HG02798 (cell line): ENCODE results near the gene PLVAP.
"Not testable (repeated sequence)": the region's sequence is repeated elsewhere in the genome, so short reads cannot be mapped to it uniquely, and the experiment has no call there.

ENCODE experiments used
- ATAC-seq: cut with Tn5 transposase; IDR thresholded peaks from one replicate; pipeline ENCODE4 v1.9.1; 2021; ENCODE audit warnings: mild to moderate bottlenecking; ENCODE audit not compliant: unreplicated experiment, poor library complexity

PLVAP gene

GRCh38 chr19:17402982-17403855 is 26.1 kb upstream of the PLVAP start:
- ATAC-seq, result no peak

DNA sequence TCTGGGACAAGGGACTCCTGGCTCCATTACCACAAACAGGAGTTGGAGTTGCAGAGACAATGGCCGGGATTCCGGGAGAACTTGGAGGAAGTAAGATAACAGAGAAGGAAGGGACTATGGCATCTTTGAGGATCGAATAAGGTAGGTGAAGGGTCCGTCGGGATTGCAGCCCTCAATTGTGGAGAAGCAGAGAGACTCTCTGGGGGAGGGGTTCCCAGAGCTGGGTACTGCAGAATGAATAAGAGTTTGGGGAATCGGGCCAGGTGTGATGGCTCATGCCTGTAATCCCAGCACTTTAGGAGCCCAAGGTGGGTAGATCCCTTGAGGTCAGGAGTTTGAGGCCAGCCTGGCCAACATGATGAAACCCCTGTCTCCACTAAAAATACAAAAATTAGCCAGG is 24.5 kb upstream of the PLVAP start:
- ATAC-seq, result no peak

GRCh38 chr19:17398902-17399527 is 21.9 kb upstream of the PLVAP start:
- ATAC-seq, result no peak

DNA sequence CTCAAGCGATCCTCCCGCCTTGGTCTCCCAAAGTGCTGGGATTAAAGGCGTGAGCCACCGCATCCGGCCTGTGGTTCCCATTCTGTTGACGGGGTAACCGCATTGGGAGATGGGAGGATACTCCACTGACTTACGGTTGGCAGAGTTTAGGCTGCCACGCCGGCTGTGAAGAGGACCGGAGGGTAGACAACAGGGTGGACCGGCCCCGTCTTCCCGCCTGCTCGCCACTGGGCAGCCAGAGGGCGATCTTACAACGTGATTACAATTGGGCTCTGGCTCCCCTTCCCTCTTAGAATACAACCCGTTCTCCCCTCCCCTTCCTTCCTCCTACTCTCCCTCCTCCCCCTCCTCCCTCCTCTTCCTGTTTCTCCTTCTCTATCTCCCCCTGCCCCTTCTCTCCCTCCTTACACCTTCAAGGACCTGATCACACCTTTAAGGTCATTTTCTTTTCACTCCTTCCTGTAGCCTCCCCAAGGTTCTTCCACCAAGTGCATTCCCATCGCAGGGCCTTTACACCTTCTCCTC is 17.8 kb upstream of the PLVAP start:
- no peak for ATAC-seq

GRCh38 chr19:17393914-17394313 is 16.8 kb upstream of the PLVAP start, which contains the start of gene CCDC194:
TSS of gene CCDC194 (minus strand) at chr19:17394196. CDS start at chr19:17394158, 38 bp downstream.
- no peak for ATAC-seq

DNA sequence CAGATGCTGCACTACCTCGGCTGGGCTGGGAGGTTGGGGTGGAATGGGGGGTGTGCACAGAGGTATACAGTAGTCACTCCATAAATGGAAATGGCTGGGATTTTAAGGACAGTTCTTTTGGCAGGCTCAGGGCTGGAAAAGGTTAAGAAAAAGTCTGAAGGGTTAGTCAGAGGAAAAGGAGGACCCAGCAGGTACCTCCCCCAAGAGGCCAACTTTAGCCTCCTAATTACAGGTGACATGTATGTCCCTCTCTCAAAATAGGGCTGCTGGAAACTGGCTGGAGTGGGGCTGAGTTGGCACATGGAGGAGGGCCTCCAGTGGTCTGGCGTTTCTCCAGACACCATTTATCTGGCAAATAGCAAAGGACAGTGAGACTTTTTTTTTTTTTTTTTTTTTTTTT is 15.9 kb upstream of the PLVAP start:
- no peak for ATAC-seq

- ATAC-seq, result no peak
Measured at GRCh38 chr19:17391371-17392151, 14.4 kb upstream of the PLVAP start.

- ATAC-seq, result peak; percentile 95
Measured at GRCh38 chr19:17390665-17391370, 13.7 kb upstream of the PLVAP start.

- no peak for ATAC-seq
Measured at GRCh38 chr19:17389957-17390664, 13.0 kb upstream of the PLVAP start.

DNA sequence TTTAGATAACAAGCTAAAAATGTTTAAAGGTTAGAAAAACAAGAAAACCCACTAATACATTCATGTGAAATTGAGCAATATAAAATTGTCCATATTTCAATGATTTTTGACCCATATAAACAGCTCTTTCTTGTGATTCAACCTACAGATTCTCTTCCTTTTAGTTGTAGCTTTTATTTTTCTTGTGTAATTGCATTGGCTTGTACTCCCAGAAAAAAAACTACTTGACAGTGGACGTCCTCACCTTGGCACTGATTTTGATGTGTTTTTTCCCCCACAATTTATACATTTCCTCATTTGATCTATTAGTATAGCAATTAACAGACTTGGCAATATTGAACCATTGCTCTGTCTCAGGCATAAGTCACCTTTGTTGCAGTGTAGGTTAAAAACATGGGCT is 12.1 kb upstream of the PLVAP start:
- ATAC-seq, result no peak

DNA sequence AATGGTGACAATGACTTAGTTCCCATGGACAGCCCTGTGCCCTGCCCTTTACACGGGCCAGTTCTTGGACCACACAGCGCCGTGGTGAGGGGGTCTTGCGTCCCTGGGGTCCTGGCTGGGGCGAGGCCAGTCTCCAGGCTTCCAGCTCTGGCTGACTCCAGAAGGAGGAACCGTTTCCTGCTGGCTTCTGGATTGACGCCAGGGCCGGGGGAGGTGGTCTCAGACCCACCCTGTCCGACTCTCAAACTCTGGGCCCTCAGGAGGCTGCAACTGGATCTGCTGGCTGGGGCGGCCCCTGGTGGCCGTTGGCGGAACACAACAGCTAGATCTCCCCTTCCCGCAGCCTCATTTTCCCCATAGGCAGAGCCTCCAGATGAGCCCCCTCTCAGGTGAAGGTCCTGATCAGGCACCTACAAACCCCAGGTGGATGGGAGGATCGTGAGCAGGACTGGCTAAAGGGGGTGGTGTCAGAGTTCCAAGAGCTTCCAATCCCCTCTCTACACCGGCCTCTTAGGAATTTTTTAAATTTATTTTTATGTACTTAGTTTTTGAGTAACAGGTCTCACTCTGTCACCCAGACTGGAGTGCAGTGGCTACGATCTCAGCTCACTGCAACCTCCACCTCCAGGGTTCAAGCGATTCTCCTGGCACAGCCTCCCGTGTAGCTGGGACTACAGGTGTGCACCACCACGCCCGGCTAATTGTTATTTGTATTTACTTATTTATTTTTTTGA is 8.9 kb upstream of the PLVAP start:
- ATAC-seq, result no peak

DNA sequence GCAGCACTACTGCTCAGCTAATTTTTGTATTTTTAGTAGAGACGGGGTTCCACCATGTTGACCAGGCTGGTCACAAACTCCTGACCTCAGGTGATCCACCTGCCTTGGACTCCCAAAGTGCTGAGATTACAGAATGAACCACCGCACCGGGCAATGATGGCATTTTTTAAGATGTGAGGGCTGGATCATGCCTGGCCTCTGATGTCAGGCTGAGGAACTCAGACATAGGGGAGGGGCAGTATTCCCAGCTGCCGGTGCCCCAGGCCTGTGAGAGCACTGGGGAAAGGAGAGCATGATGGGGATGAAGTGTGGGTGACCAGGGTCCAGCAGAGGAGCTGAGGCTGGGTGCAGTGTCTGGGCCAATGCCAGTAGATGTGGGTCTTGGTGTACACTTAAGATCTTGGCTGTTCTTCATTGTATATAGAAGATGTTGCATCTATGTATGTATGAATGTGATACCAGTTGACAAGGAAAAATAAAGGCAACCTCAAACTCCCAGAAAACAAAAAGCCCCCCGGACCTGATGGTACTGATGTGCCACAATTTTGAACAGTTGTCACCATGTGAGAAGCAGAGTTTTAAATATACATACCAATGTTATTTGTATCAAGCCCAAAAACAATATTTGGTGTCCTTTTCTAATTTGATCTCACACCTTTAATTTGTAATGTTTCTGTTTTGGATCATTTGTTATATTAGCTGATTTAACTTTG is 3.4 kb upstream of the PLVAP start:
- ATAC-seq, result no peak

DNA sequence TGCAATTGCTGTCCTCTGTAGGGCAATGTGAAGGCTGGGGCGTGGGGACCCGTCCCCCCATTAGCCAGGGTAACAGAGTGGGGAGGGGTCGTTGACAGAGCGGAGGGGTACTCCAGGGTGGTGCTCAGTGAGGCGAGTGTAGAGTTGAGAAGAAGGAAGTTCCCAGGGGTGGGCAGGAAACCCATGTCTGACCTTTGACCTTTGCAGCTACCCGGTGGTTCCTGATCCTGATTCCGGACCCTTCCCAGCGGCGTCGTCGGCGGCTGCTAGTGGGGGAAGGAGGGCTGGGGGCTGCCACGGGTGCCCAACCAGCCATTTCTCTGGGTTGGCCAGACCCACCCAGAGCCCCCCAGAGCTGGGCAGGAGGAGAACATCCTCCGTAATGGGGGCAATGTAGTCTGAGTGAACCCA is 2.1 kb upstream of the PLVAP start:
- ATAC-seq, result no peak

- no peak for ATAC-seq
Measured at GRCh38 chr19:17378271-17378670, 1.1 kb upstream of the PLVAP start.

GRCh38 chr19:17370026-17370587 is 7.0 kb downstream of the PLVAP start:
- peak; percentile 90 for ATAC-seq

DNA sequence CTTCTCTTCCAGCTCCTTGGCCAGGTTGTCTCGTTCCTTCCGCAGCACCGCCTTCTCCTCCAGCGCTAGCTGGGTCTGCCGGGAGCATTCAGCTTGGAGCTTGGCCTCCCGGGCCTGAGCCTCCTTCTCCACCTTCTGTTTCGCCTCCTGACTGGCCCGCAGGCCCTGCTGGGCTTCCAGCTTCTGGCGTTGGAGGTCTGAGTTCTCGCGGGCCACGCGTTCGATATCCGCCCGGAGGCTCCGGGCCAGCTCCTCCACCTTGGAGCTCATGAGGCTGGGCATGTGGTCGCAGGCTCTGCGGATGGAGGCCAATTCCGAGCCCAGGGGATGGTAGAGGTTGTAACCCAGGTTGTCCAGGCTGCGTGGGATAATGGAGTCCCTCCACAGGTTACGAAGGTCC is 11.8 kb downstream of the PLVAP start:
- no peak for ATAC-seq

DNA sequence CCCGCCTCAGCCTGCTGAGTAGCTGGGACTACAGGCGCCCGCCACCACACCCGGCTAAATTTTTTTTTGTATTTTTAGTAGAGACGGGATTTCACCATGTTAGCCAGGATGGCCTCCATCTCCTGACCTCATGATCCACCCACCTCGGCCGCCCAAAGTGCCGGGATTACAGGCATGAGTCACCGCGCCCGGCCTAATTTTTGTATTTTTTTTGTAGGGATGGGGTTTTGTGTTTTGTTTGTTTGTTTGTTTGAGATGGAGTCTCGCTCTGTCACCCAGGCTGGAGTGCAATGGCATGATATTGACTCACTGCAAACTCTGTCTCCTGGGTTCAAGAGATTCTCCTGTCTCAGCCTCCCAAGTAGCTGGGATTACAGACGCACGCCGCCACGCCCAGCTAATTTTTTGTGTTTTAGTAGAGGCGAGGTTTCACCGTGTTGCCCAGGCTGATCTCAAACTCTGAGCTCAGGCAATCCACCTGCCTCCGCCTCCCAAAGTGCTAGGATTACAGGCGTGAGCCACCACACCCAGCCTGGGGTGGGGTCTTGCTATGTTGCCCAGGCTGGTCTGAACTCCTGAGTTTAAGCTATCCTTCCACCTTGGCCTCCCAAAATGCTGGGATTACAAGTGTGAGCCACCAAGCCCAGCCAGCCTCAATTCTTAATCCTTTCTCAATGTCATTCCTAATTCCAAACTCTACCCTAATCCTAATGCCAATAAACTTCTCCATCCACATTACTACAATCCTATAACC is 13.1 kb downstream of the PLVAP start:
- ATAC-seq, result not testable (repeated sequence)
